HepG2 (cell line): ENCODE results near the gene TLL2. TPM values are rescaled to one million over a fixed set of nuclear protein-coding genes. Genes with fewer than 3 reads are reported as not detected.

Experiments used
- ATAC-seq: fragments of 200-7000 bp; cut with Tn5 transposase; 3 replicates; pipeline ENCODE4 v1.9.1; 2020; ENCODE audit warnings: mild to moderate bottlenecking, moderate library complexity
- BruUV-seq: library from RNA; stranded (reverse); fragments of 400-500 nt; replicated peaks from 2 replicates; lab custom pipeline; 2021; lab: Mats Ljungman, UMichigan
- CTCF ChIA-PET: fragments of 300-600 bp; formaldehyde crosslinking; extraction: SDS; loops from one replicate; lab custom pipeline; 2021; ENCODE audit warnings: low total read pairs, inconsistent platforms, low intra/inter-chr PET ratio; lab: Yijun Ruan, JAX
- POLR2A ChIA-PET: fragments of 350-600 bp; sonication (Branson Sonifier 250); formaldehyde crosslinking; loops from one replicate; lab custom pipeline; 2020; ENCODE audit warnings: antibody characterized with exemption, inconsistent platforms; lab: Yijun Ruan, JAX
- DNase-seq: peaks from one replicate; pipeline ENCODE4 v3.0.0-alpha.2; 2015; ENCODE audit warnings: low spot score
- FAIRE-seq: peaks from 3 replicates; lab custom pipeline; 2011; peaks lifted over from hg19 to GRCh38; lab: Jason Lieb, UNC
- H2AFZ ChIP-seq: one replicate; pipeline ENCODE4 v1.6.1; 2011; ENCODE audit warnings: low read length, inconsistent platforms
- H3K27ac ChIP-seq: fragments of 300-600 bp; 3 replicates; pipeline ENCODE4 v1.8.0; 2011; ENCODE audit warnings: mixed run types, mild to moderate bottlenecking, mixed read lengths, low read length, inconsistent platforms; ENCODE audit not compliant: insufficient read depth; ENCODE audit errors: extremely low read length
- H3K27me3 ChIP-seq, 2 experiments: fragments of 200-600 bp in 1 of 2; 2 replicates in 1 of 2; 3 replicates in 1 of 2; pipeline versions ENCODE4 v1.6.0 to v1.8.0; 2011; ENCODE audit warnings: low read length in 2 of 2, mild to moderate bottlenecking in 2 of 2, moderate library complexity in 2 of 2, inconsistent platforms in 1 of 2; ENCODE audit not compliant: insufficient read depth in 2 of 2, control insufficient read depth in 1 of 2
- H3K36me3 ChIP-seq, 2 experiments: fragments of 200-600 bp in 1 of 2; replicated peaks in 1 of 2; 2 replicates in 1 of 2; 3 replicates in 1 of 2; pipeline versions ENCODE4 v1.5.1 to v1.8.0; 2011; ENCODE audit warnings: low read length in 2 of 2, inconsistent platforms in 1 of 2; ENCODE audit not compliant: insufficient read depth in 2 of 2, control insufficient read depth in 1 of 2
- H3K4me1 ChIP-seq: 2 replicates; pipeline ENCODE4 v1.5.1; 2012; ENCODE audit warnings: low read length, inconsistent platforms; ENCODE audit not compliant: insufficient read depth
- H3K4me2 ChIP-seq: 2 replicates; pipeline ENCODE4 v1.6.0; 2011; ENCODE audit warnings: low read depth, low read length, inconsistent platforms
- H3K4me3 ChIP-seq, 3 experiments: fragments of 200-600 bp in 1 of 3; sonication (generic), shearing (Covaris generic) in 1 of 3; replicated peaks in 1 of 3; 2 replicates each; pipeline ENCODE4 v1.5.1; 2011 to 2016; ENCODE audit warnings: low read length in 3 of 3, inconsistent platforms in 2 of 3, low read depth in 2 of 3, mild to moderate bottlenecking in 2 of 3, control low read depth in 1 of 3, mixed read lengths in 1 of 3; ENCODE audit not compliant: insufficient read depth in 1 of 3
- H3K79me2 ChIP-seq: one replicate; pipeline ENCODE4 v1.6.1; 2011; ENCODE audit warnings: low read length, inconsistent platforms; ENCODE audit not compliant: insufficient read depth
- H3K9ac ChIP-seq: 2 replicates; pipeline ENCODE4 v1.6.0; 2011; ENCODE audit warnings: mild to moderate bottlenecking, low read depth, low read length, inconsistent platforms; ENCODE audit not compliant: insufficient read depth
- H3K9me3 ChIP-seq: 2 replicates; pipeline ENCODE4 v1.5.1; 2012; ENCODE audit warnings: mild to moderate bottlenecking, low read length
- H4K20me1 ChIP-seq: 2 replicates; pipeline ENCODE4 v1.6.0; 2011; ENCODE audit warnings: inconsistent platforms, mild to moderate bottlenecking, low read length, moderate library complexity; ENCODE audit not compliant: insufficient read depth
- BRCA1 ChIP-seq: sonication (generic); formaldehyde crosslinking; IDR thresholded peaks from 2 replicates; pipeline ENCODE4 v1.4.0; 2020; ENCODE audit warnings: missing genetic modification reagents
- ELF3 ChIP-seq: IDR thresholded peaks from 2 replicates; pipeline ENCODE4 v1.6.1; 2016; ENCODE audit warnings: missing genetic modification reagents, missing compliant biosample characterization
- ELK4 ChIP-seq: sonication (generic); formaldehyde crosslinking; IDR thresholded peaks from 2 replicates; pipeline ENCODE4 v1.9.0; 2021; ENCODE audit warnings: missing genetic modification reagents, borderline replicate concordance
- FOXJ3 ChIP-seq: sonication (generic); formaldehyde crosslinking; IDR thresholded peaks from 2 replicates; pipeline ENCODE4 v1.4.0; 2020; ENCODE audit warnings: missing genetic modification reagents, mild to moderate bottlenecking, borderline replicate concordance
- FOXM1 ChIP-seq: sonication (generic); formaldehyde crosslinking; IDR thresholded peaks from 2 replicates; pipeline ENCODE4 v1.5.0; 2020; ENCODE audit warnings: missing genetic modification reagents
- FOXP1 ChIP-seq, 2 experiments: fragments of 450-650 bp in 1 of 2; IDR thresholded peaks; 2 replicates each; pipeline ENCODE4 v1.6.1; 2017 to 2018; ENCODE audit warnings: antibody characterized with exemption in 1 of 2
- MLXIP ChIP-seq: sonication (generic); formaldehyde crosslinking; IDR thresholded peaks from 2 replicates; pipeline ENCODE4 v1.9.0; 2021; ENCODE audit warnings: missing genetic modification reagents, borderline replicate concordance
- SAP130 ChIP-seq: IDR thresholded peaks from 2 replicates; pipeline ENCODE4 v1.6.1; 2016; ENCODE audit warnings: low read depth
- WIZ ChIP-seq: sonication (generic); formaldehyde crosslinking; IDR thresholded peaks from 2 replicates; pipeline ENCODE4 v1.5.1; 2020; ENCODE audit warnings: mild to moderate bottlenecking, missing genetic modification reagents
- XBP1 ChIP-seq: sonication (generic); formaldehyde crosslinking; IDR thresholded peaks from 2 replicates; pipeline ENCODE4 v1.5.0; 2020; ENCODE audit warnings: missing genetic modification reagents
- ZMYM4 ChIP-seq: sonication (generic); formaldehyde crosslinking; IDR thresholded peaks from 2 replicates; pipeline ENCODE4 v1.8.1; 2023; ENCODE audit warnings: mild to moderate bottlenecking, missing genetic modification reagents
- ZNF160 ChIP-seq: sonication (generic); formaldehyde crosslinking; IDR thresholded peaks from 2 replicates; pipeline ENCODE4 v1.8.0; 2022; ENCODE audit warnings: mild to moderate bottlenecking, inconsistent platforms, missing genetic modification reagents
- ZNF616 ChIP-seq: sonication (generic); formaldehyde crosslinking; IDR thresholded peaks from 2 replicates; pipeline ENCODE4 v1.5.0; 2020; ENCODE audit warnings: low read depth, mild to moderate bottlenecking, missing genetic modification reagents
- WGBS: methylation state at CpG from one replicate; pipeline ENCODE4 v1.1.6; 2017; ENCODE audit warnings: low lambda C conversion rate; 5-methylcytosine and 5-hydroxymethylcytosine counted together
- in situ Hi-C: cut with HindIII; loops from 2 replicates; pipeline ENCODE4 v1.10.0; 2017; ENCODE audit warnings: low pct_unique_long_range_greater_than_20kb; ENCODE audit not compliant: extremely low pct_ligation_motif_present
- intact Hi-C: fragments of 100-400 bp; cut with micrococcal nuclease; formaldehyde crosslinking; loops from one replicate; pipeline ENCODE4 v1.10.0; 2022; ENCODE audit not compliant: unreplicated experiment
- polyA plus RNA-seq, 8 experiments: library from polyadenylated mRNA; depleted of rRNA in 3 of 8; stranded (reverse) in 7 of 8; unstranded in 1 of 8; fragments of >200 nt; fragmentation: Illumina TruSeq in 4 of 8; extraction: Trizol in 4 of 8; gene quantifications; 2 replicates each; pipeline versions ENCODE4 v1.2.1 to v1.2.3, GENCODE V29; 2011 to 2016; ENCODE audit warnings: low read depth in 4 of 8, missing spikeins in 1 of 8, mixed read lengths in 1 of 8; ENCODE audit not compliant: insufficient read depth in 1 of 8
- total RNA-seq, 5 experiments: library from RNA; depleted of rRNA; stranded (reverse); fragments of >200 nt; fragmentation: Illumina TruSeq; extraction: Trizol; gene quantifications; 2 replicates each; pipeline ENCODE4 v1.2.3, GENCODE V29; 2016; ENCODE audit warnings: low read depth in 1 of 5
- TF ChIP-seq, protein P1 (sequence below): IDR thresholded peaks from 2 replicates; pipeline ENCODE4 v1.6.1; 2016; ENCODE audit warnings: low read depth

Gene TLL2
- total and polyA plus RNA-seq, 2 of the 13 experiments (the other 11 are each of a cell fraction or from before 2014, with no cell fraction given) = 0.09 TPM; not detected in 1

DNA sequence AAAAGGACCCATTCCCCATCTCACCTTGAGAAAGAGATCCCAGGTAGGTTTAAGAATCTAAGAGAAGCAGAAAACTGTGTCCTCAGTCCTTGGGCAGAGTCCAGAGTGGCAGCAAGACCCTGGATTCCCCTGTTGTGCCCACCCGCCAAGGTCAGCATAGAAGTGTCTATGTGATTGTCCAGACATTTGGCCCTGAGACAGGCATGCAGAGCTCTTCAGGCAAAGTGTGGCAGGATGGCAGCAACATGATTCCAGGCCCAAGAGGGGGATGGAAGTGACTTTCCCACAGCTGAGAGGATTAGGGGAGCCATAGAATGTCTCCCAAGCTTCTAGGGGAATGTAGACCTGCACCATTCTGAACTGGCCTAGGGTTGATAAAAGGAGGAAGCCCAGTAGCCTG lies 115.8 kb downstream of the TLL2 start:
- Histone ChIP-seq H4K20me1 (no peaks in the 10 kb centered on the region), H3K9ac (no peak overlapping the region), H3K79me2 (no peaks in the 10 kb centered on the region), H3K4me2 (no peak overlapping the region), H3K9me3 (no peaks in the 10 kb centered on the region), H3K27ac (no peak overlapping the region), H3K4me1 (no peaks in the 10 kb centered on the region), H3K4me3 (no peak overlapping the region), H3K36me3 (no peaks in the 10 kb centered on the region), H3K27me3 (peaks cover 6 to 88% of the 10 kb centered on the region in 2 experiments), H2AFZ (no peak overlapping the region)
- TF ChIP-seq ZNF616 (CRISPR knock-in tag) (no peak), WIZ (CRISPR knock-in tag) (no peak), MLXIP (CRISPR knock-in tag) (no peak), XBP1 (CRISPR knock-in tag) (no peak), ZMYM4 (CRISPR knock-in tag) (no peak), FOXJ3 (no peak), BRCA1 (CRISPR knock-in tag) (no peak), FOXM1 (no peak), ELK4 (CRISPR knock-in tag) (no peak), ZNF160 (CRISPR knock-in tag) (no peak), SAP130 (no peak), FOXP1 (IDR thresholded peaks at IDR 0.05) (no peak), FOXP1 (CRISPR knock-in tag; IDR thresholded peaks at IDR 0.05) (no peak), ELF3 (CRISPR knock-in tag) (no peak)
- TF ChIP-seq, protein P1, sequence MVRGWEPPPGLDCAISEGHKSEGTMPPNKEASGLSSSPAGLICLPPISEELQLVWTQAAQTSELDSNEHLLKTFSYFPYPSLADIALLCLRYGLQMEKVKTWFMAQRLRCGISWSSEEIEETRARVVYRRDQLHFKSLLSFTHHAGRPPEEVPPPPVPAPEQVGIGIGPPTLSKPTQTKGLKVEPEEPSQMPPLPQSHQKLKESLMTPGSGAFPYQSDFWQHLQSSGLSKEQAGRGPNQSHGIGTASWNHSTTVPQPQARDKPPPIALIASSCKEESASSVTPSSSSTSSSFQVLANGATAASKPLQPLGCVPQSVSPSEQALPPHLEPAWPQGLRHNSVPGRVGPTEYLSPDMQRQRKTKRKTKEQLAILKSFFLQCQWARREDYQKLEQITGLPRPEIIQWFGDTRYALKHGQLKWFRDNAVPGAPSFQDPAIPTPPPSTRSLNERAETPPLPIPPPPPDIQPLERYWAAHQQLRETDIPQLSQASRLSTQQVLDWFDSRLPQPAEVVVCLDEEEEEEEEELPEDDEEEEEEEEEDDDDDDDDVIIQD (CRISPR knock-in tag) = no peak
- in situ Hi-C loops = loop anchor here (5.0 to 10.0 kb wide), 2 partner anchors 114 to 347 kb away; partner anchors contain the start of gene TLL2
- BruUV-seq = no TSS peak
- POLR2A ChIA-PET = no interaction called here
- FAIRE-seq (no peak), DNase-seq (no peak), ATAC-seq (no peak)
- CTCF ChIA-PET = no interaction called here
- intact Hi-C loops = no loop called here
- WGBS = 71% methylated on average over 1 of the region's 1 CpG
